GM23248 (cell line): ENCODE results near the gene GGA3. TPM values are rescaled to one million over a fixed set of nuclear protein-coding genes. Genes with fewer than 3 reads are reported as not detected.
"Not testable (repeated sequence)": the region's sequence is repeated elsewhere in the genome, so short reads cannot be mapped to it uniquely, and the experiment has no call there.

Experiments
- DNase-seq: peaks from one replicate; pipeline ENCODE4 v3.0.0-alpha.2; 2015
- H2AFZ ChIP-seq: fragments of 200-600 bp; sonication (generic); 2 replicates; pipeline ENCODE4 v1.6.1; 2016; ENCODE audit warnings: antibody characterized with exemption
- H3F3A ChIP-seq: fragments of 200-600 bp; sonication (generic); 2 replicates; pipeline ENCODE4 v1.6.1; 2016; ENCODE audit warnings: mild to moderate bottlenecking, antibody characterized with exemption, mixed run types; ENCODE audit not compliant: insufficient read depth
- H3K27ac ChIP-seq: fragments of 200-600 bp; sonication (generic); 2 replicates; pipeline ENCODE4 v1.5.1; 2016; ENCODE audit warnings: mild to moderate bottlenecking
- H3K27me3 ChIP-seq: fragments of 200-600 bp; sonication (generic); replicated peaks from 2 replicates; pipeline ENCODE4 v1.6.1; 2016; ENCODE audit warnings: mild to moderate bottlenecking; ENCODE audit not compliant: insufficient read depth
- H3K36me3 ChIP-seq: fragments of 200-600 bp; sonication (generic); 2 replicates; pipeline ENCODE4 v1.6.1; 2016; ENCODE audit warnings: low read depth, mild to moderate bottlenecking
- H3K4me1 ChIP-seq: fragments of 200-600 bp; sonication (generic); 2 replicates; pipeline ENCODE4 v1.6.1; 2016; ENCODE audit warnings: mild to moderate bottlenecking; ENCODE audit not compliant: insufficient read depth
- H3K4me2 ChIP-seq: fragments of 200-600 bp; sonication (generic); one replicate; pipeline ENCODE4 v1.6.1; 2016; ENCODE audit warnings: mild to moderate bottlenecking; ENCODE audit not compliant: unreplicated experiment
- H3K4me3 ChIP-seq: fragments of 200-600 bp; sonication (generic); 2 replicates; pipeline ENCODE4 v1.5.1; 2016; ENCODE audit warnings: mild to moderate bottlenecking
- H3K79me2 ChIP-seq: fragments of 200-600 bp; sonication (generic); 2 replicates; pipeline ENCODE4 v1.6.1; 2016; ENCODE audit warnings: mild to moderate bottlenecking; ENCODE audit not compliant: insufficient read depth
- H3K9ac ChIP-seq: fragments of 200-600 bp; sonication (generic); 2 replicates; pipeline ENCODE4 v1.6.1; 2016; ENCODE audit warnings: mild to moderate bottlenecking
- H3K9me2 ChIP-seq: fragments of 200-600 bp; sonication (generic); 2 replicates; pipeline ENCODE4 v1.6.1; 2016; ENCODE audit warnings: mixed run types, mild to moderate bottlenecking, moderate library complexity; ENCODE audit not compliant: insufficient read depth
- H3K9me3 ChIP-seq: fragments of 200-600 bp; sonication (generic); one replicate; pipeline ENCODE4 v1.6.1; 2017; ENCODE audit warnings: low read depth
- H4K20me1 ChIP-seq: fragments of 200-600 bp; sonication (generic); 2 replicates; pipeline ENCODE4 v1.6.0; 2016; ENCODE audit not compliant: insufficient read depth
- EZH2 ChIP-seq: fragments of 200-600 bp; sonication (generic); IDR thresholded peaks from 2 replicates; pipeline ENCODE4 v1.6.1; 2018; ENCODE audit warnings: antibody characterized with exemption, mild to moderate bottlenecking; ENCODE audit not compliant: insufficient read depth, poor library complexity, severe bottlenecking
- EZH2phosphoT487 ChIP-seq: fragments of 200-600 bp; sonication (generic); IDR thresholded peaks from 2 replicates; pipeline ENCODE4 v1.6.1; 2018; ENCODE audit warnings: antibody characterized with exemption, moderate library complexity, mild to moderate bottlenecking, low read depth; ENCODE audit not compliant: insufficient read depth
- WGBS, 2 experiments: methylation state at CpG; one replicate each; pipeline ENCODE4 v1.1.6; 2015 to 2017; ENCODE audit warnings: low lambda C conversion rate in 2 of 2, low coverage in 1 of 2; ENCODE audit errors: missing lambda C conversion rate in 2 of 2; 5-methylcytosine and 5-hydroxymethylcytosine counted together
- in situ Hi-C: fragments of 300-500 bp; cut with MboI; formaldehyde crosslinking; loops from 2 replicates; pipeline ENCODE4 v1.15.0; 2020
- polyA plus RNA-seq: library from polyadenylated mRNA; unstranded; fragments of >200 nt; fragmentation: Nextera tagmentation; extraction: Ambion mirVana; gene quantifications from 2 replicates; pipeline ENCODE4 v1.2.1, GENCODE V29; 2016
- total RNA-seq: library from RNA; depleted of rRNA; stranded (reverse); fragments of >200 nt; shearing (Covaris generic); gene quantifications from 2 replicates; pipeline ENCODE4 v1.2.3, GENCODE V29; 2014

The GGA3 gene
- total and polyA plus RNA-seq, 2 experiments from 2014 or later = 12.1 to 16.0 TPM

DNA sequence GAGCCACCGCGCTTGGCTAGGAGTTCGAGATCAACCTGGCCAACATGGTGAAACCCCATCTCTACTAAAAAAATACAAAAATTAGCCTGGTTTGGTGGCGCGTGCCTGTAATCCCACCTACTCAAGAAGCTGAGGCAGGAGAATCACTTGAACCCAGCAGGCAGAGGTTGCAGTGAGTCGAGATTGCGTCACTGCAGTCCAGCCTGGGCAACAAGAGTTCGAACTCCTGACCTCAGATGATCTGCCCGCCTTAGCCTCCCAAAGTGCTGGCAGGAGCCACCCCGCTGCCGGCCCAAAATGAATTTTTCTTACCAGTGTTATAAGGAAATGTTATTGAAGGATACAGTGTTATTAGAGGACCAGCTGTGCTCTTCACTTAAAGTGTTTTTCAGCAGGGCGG, 53.6 kb downstream of the GGA3 start:
- Histone ChIP-seq H3K27ac (no peak overlapping the region), H3K27me3 (no peaks in the 10 kb centered on the region), H3K36me3 (peaks cover 23% of the 10 kb centered on the region), H3K79me2 (peaks cover 56% of the 10 kb centered on the region), H3K4me2 (no peak overlapping the region), H3K9me3 (no peaks in the 10 kb centered on the region), H2AFZ (no peak overlapping the region), H3K4me1 (peaks cover 8% of the 10 kb centered on the region; the same call in 1 of the 2 replicates), H3K4me3 (no peak overlapping the region), H3K9me2 (no peaks in the 10 kb centered on the region), H4K20me1 (no peaks in the 10 kb centered on the region), H3F3A (peaks cover 7% of the 10 kb centered on the region), H3K9ac (no peak overlapping the region)
- 75 to 76% methylated on average over 12 of the region's 12 CpGs for WGBS, 2 experiments
- no peak for DNase-seq
- in situ Hi-C loops = no loop called here
- TF ChIP-seq EZH2phosphoT487 = no peak
- TF ChIP-seq EZH2 = no peak

DNA sequence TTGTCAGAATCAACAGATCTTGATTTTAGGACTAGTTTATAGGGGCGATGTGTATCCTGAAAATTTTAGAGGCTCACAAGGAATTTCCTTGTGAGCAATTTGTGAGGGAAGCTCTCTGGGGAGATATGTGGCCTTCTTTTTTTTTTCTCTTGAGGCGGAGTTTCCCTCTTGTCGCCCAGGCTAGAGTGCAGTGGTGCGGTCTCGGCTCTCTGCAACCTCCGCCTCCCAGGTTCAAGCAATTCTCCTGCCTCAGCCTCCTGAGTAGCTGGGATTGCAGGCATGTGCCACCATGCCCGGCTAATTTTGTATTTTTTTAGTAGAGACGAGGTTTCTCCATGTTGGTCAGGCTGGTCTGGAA, 54.4 kb downstream of the GGA3 start:
- DNase-seq, H2AFZ ChIP-seq, H3K9me2 ChIP-seq, H3F3A ChIP-seq, H3K27ac ChIP-seq, H3K9me3 ChIP-seq, H3K4me1 ChIP-seq, H4K20me1 ChIP-seq, H3K27me3 ChIP-seq, in situ Hi-C loops: not testable (repeated sequence)
- Histone ChIP-seq H3K36me3 (peaks cover 20% of the 10 kb centered on the region), H3K79me2 (peaks cover 56% of the 10 kb centered on the region), H3K9ac (peak overlapping the region; percentile 97), H3K4me2 (peak overlapping the region; percentile 90), H3K4me3 (peak overlapping the region; percentile 98)
- 59 to 68% methylated on average over 8 of the region's 8 CpGs for WGBS, 2 experiments

DNA sequence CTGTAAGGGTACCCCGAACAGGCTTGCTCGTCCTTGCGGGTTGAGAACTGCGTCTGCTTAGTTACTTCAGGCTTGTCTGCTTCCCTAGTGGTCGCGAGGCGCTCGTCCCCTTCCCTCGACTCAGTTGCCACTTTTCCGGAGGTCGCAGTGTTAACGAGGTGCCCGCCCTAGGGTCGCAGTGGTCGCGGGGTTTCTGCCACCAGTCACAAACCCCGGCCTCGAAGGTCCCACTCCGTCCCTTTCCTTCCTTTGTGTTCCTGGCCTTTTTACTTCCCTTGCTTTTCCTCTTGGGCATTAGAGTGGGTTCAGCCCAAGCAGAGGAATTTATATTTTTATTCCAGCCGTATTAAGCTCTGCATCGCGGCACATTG, 55.6 kb downstream of the GGA3 start:
- H3K4me2 ChIP-seq = peak overlapping the region; percentile 90
- H3F3A ChIP-seq = peaks cover 7% of the 10 kb centered on the region
- in situ Hi-C loops = no loop called here
- peak overlapping the region; percentile 97 for H3K27ac ChIP-seq
- H3K79me2 ChIP-seq = peaks cover 51% of the 10 kb centered on the region
- WGBS, 2 experiments = 0 to 1% methylated on average over 22 of the region's 22 CpGs
- H4K20me1 ChIP-seq = no peaks in the 10 kb centered on the region
- H3K4me3 ChIP-seq = peak overlapping the region; percentile 98
- peak overlapping the region; percentile 97 for H3K9ac ChIP-seq
- no peaks in the 10 kb centered on the region for H3K9me2 ChIP-seq
- no peak for TF ChIP-seq EZH2phosphoT487
- TF ChIP-seq EZH2 = no peak
- no peaks in the 10 kb centered on the region for H3K9me3 ChIP-seq
- H3K4me1 ChIP-seq = peaks cover 8% of the 10 kb centered on the region; the same call in 1 of the 2 replicates
- H2AFZ ChIP-seq = peak overlapping the region; percentile 97
- H3K36me3 ChIP-seq = peaks cover 12% of the 10 kb centered on the region
- peak; percentile 33 for DNase-seq
- no peaks in the 10 kb centered on the region for H3K27me3 ChIP-seq

GRCh38 chr17:75205037-75205792, 56.2 kb downstream of the GGA3 start, which contains the start of gene NUP85:
Gene NUP85, plus strand, starts transcription at chr17:75205679. Its CDS starts 83 bp downstream, at chr17:75205762.
- Histone ChIP-seq H3K4me1 (peaks cover 8% of the 10 kb centered on the region; the same call in 1 of the 2 replicates), H3K27ac (peak within 1 kb of the TSS; percentile 97), H2AFZ (peak within 1 kb of the TSS; percentile 97), H3K36me3 (peaks cover 8% of the 10 kb centered on the region), H3K9me2 (no peaks in the 10 kb centered on the region), H3K79me2 (peaks cover 48% of the 10 kb centered on the region), H3K27me3 (no peaks in the 10 kb centered on the region), H3K4me2 (peak within 1 kb of the TSS; percentile 90), H4K20me1 (no peaks in the 10 kb centered on the region), H3K9me3 (no peaks in the 10 kb centered on the region), H3K4me3 (peak within 1 kb of the TSS; percentile 98), H3F3A (peaks cover 7% of the 10 kb centered on the region), H3K9ac (peak within 1 kb of the TSS; percentile 97)
- 1% methylated on average over 49 to 54 of the region's 57 CpGs for WGBS, 2 experiments
- TF ChIP-seq EZH2phosphoT487 = no peak
- TF ChIP-seq EZH2 = no peak
- peak; percentile 97 for DNase-seq
- in situ Hi-C loops = no loop called here
